NCI-H774 (cell line): ENCODE data around the gene PIK3C2G.
"Not testable (repeated sequence)": the region's sequence is repeated elsewhere in the genome, so short reads cannot be mapped to it uniquely, and the experiment has no call there.

Experiments
- DNase-seq: peaks from one replicate; lab custom pipeline; 2025; lab: John Stamatoyannopoulos, UW

The PIK3C2G gene

DNA sequence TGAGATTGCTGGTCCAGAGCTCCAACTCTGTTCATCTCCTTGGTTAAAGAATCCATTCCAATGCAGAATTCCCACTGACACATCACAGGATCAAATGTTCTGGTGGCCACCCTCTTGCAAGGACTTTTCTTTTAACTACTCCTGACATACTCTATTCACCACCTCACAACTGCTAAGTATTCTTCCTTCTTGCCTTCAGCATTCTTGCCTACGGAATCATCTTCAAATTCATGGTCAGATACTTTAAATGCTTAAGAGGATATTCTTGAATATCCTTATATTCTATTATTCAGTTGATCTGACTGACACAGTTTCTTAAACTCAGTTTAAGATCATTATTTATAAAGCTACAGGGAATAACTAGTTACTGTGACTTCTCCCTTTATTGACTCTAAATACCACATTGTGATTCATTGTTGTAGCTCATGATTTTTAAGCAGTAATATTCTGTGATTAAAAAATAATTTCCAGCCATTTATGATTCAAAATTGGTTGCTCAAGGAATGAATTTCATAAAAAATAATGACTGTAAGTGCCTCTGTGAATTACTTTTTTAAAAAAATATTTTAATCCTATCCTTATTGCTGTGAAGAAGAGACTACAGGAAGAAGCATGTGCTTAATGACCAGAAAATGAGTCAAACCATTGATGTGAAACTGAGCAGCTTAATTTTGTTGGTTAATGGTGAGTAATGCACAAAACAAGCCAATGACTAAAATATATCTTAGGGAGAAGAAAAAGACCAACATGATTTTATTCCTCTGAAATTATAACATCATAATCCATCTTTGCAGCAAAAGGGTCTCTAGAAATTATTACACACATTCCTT, 207.1 kb downstream of the PIK3C2G start:
- DNase-seq = no peak

DNA sequence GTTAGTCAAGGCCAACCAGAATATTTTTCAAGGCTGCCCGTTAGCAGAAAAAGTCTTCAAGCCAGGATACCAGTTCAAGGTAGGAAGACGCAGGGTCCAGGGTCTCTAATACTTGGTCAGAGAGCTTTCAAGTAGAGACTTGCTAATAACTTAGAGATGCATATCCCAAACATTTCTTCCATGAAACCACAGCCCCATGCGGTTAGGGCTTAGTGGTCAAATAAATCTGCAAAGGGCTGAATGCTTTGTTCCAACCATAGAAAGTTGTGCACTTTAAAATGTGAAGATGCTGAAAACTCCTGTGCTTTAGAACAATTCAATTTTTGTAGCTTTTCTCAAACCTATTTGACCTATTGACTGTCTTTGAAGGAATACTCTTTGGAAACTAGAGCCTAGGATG, 208.9 kb downstream of the PIK3C2G start:
- DNase-seq = no peak

DNA sequence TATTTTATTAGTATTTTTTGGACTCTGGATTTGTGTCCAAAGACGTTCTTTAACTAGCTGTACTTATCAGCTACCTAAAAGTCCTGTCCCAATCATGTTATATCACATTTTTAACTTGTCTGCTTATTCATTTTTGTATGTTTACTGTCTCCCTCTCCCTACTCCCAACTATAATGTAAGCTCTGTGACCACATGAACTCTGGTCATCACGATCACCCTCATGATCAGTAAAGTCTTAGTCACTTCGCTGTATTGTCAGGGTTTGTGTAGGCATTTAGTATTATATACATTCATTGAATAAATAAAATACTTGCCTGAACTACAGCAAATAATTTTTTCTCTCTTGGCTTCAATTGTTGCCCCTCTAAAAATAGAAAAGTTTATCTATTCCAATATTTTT, 211.0 kb downstream of the PIK3C2G start:
- DNase-seq = no peak

DNA sequence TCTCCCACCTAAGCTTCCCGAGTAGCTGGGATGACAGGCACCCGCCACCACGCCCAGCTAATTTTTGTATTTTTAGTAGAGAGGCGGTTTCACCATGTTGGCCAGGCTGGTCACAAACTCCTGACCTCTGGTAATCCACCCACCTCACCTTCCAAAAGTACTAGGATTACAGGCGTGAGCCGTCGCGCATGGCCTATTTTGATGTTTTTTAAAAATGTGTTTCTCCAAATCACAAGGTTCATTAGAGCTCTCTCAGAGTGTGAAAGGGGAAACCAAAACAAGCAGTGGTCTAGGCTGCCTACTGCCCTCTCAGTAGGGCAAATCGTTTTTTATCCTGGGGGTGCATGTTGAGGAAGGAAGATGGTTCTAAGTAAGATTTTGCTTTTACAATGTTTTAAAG, 211.5 kb downstream of the PIK3C2G start:
- no peak for DNase-seq

DNA sequence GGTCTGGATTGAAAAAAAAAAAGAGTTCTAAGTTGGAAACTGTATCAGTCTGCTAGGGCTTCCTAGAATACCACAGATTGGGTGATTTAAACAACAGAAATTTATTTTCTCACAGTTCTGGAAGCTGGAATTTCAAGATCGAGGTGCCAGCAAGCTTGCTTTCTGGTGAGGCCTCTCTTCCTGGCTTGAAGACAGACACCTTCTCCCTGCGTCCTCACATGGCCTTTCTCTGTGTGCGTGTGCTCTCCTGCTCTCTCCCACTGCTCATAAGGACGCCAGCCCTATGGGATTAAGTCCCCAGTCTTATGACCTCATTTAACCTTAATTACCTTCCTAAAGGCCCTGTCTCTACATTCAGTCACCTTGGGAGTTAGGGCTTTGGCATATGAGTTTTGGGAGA, 215.5 kb downstream of the PIK3C2G start:
- no peak for DNase-seq

DNA sequence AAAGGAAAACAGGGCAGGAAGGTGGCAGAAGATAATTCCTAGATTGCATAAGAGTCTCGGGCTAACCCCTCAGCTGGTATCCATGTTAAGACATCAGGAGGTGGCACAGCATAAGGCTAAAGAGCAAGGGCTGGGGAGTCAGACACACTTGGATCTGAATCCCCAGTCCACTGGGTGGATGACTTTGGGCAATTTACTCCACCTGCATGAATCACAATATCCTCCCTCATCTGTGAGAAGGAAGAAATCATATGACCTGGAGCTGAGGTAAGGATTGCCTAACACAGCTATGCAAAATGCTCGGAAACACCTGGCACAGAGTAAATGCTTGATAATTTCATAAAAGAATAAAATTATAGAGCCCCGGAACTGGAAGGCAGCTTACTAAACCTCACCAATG, 217.9 kb downstream of the PIK3C2G start:
- DNase-seq = no peak

DNA sequence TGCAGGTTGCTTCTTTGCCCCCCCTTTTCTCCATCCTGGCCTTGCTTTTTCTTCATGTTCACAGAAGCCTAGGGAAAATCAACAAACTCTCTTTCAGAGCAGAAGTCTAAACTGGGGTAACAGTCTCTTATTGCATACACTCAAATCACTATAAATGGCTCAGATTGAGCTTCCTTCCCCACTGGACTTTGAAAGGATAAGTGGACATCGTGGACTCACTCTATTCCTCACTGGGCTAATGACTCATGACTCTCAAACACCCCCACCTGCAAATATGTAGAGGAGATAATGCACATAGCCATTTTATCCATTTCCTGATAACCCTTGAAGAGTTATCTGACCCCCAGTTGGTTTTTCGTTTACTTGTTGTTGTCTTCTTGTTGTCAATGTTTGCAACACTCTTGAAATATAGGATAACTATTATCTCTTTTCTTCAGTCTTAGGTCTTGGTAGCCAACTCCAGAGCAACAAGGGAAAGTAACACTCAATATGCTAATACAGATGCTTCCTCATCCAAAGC, 221.3 kb downstream of the PIK3C2G start:
- DNase-seq = no peak

DNA sequence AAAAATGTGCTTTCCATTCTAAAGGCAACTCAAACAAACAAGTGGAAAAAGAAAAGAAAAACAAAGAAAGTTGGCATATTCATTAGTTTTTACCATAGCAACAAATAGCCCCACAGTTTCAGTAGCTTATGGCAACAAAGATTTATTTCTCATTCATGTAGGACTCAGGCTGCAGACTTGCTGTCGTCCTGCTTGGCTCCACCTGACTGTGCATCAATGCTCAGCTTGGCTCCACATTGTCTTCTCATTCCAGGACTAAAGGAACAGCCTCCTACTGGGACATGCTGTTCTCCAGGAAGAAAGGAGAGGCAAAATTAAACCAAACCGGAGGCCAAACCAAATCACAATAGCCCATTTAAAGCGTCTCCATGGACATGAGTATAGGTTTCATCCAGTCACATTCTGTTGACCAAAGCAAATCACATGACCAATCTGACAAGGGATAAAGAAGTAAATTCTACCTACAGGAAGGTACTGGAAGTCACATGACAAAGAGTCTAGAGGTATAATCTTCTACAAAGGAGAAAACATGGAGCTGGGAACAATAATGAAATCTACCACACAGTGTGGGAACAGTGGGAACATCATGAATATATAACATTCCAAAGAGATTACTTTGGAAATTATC, 222.5 kb downstream of the PIK3C2G start:
- DNase-seq = no peak

DNA sequence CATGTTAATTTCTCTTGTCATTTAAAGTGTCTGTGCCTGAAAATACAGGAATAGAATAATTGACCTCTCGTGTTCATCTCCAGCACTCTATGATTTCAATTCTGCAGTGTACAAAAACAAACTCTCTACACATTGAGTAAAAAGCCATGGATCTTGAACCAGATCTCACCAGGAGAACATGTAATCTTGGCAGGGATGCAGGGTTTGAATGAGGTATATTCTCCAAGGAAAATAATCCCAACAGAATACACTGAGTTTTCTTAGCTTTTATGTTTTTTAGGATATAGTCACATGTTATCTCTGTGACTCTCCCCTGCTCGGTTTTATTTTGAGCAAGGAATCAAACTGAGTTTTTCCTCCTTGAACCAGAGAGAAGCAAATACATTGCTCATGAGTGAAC, 224.7 kb downstream of the PIK3C2G start:
- DNase-seq = no peak

DNA sequence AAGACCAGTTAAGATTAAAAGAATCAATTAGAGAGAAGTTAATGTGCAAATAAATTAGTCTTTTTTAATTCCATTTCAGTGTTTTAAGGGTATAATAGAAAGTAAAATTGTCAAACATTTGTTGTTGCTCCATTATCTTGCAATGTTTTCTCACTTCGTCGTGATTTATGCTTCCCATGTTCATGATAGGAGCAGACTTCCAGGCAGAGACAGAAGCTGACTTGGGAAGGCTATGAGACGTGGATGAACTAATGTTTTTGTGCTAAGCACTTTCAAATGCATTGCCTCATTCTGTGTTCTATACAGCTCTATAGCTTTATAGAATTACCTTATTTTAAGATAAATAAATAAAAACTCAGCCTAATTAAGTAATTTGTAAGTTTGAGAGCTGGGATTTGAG, 226.2 kb downstream of the PIK3C2G start:
- DNase-seq = no peak

DNA sequence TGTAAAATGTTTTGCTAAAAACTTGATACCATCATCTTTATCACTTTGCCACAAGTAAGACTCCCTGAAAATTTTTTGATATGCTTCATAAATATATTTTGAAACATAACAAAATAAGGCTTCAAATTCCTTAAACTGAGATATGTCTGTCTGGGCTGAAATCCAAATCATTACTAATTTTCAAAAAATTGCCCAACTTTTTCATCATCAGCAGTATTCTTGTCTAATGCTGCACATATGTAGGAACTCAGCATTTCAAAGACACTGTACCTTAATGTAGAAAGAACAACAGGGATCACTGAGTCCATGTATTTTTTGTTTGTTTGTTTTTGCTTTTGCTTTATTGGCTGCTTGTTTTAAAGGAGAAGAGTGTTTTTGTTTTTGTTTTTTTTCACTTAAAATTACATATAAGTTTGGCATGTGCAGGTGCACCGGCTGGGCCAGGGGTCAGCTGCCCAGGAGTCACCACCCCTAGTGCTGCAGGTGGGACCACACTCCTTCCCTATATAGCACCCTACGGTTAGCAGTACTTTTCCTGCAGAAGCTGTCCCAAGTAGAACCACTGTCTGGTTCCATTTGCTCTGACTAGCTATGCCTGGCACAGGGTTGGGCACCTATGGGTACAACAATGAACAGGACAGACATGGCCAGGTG, 231.2 kb downstream of the PIK3C2G start:
- DNase-seq = no peak

DNA sequence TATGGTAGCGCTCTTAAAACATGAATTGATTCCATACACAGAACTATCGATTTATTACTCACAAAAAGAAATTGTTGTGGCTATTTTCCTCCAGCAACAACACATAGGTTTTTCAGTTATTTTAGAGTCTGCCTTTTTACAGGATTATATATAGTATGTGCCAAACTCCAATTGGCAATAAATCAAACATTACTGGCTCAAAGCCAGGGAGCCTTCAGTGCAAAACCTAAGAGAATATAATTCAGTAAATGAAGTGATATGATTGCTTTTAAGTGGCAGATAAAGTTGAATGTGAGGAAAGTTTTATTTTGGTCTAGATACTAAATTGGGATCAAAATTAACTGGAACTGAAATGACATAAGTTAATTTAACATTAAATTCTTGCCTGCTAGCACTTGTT, 234.8 kb downstream of the PIK3C2G start:
- no peak for DNase-seq

DNA sequence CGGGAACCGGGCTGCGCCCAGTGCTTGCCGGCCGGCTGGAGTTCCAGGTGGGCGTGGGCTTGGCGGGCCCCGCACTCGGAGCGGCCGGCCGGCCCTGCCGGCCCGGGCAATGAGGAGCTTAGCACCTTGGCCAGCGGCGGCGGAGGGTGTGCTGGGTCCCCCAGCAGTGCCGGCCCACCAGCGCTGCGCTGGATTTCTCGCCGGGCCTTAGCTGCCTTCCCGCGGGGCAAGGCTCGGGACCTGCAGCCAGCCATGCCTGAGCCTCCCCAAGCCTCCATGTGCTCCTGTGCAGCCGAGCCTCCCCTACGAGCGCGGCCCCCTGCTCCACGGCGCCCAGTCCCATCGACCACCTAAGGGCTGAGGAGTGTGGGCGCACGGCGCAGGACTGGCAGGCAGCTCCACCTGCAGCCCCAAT, 238.8 kb downstream of the PIK3C2G start:
- DNase-seq = not testable (repeated sequence)

DNA sequence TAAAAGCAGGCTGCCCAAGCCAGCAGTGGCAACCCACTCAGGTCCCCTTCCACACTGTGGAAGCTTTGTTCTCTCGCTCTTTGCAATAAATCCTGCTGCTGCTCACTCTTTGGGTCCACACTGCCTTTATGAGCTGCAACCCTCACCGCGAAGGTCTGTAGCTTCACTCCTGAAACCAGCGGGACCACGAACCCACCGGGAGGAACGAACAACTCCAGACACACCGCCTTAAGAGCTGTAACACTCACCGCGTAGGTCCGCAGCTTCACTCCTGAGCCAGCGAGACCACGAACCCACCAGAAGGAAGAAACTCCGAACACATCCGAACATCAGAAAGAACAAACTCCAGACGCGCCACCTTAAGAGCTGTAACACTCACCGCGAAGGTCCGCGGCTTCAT, 239.4 kb downstream of the PIK3C2G start:
- not testable (repeated sequence) for DNase-seq

DNA sequence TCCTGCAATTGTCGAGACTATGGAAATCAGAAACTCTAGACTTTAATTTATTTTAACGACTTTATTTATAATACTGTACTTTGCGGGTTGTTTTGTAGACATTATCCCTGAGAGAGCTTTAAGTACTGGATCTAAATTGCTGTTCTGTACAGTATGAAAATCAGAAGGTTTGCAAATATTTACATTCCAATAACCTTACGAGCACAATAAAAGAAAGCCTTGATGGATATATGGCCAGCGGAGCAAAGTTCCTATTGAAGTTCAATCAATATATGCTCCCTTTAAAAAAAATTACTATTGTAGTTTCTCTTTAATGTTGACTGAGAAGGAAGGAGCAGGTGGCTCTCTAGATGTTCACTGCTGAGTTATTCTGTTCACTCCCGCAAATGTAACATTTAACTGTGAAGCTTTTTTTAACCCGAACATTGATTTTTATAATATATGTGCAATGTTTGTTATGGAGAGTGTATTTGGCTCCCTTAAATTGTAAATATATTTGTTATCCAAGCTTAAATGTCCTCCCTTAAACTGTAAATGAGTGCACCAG, 241.2 kb downstream of the PIK3C2G start:
- peak; percentile 49 for DNase-seq

DNA sequence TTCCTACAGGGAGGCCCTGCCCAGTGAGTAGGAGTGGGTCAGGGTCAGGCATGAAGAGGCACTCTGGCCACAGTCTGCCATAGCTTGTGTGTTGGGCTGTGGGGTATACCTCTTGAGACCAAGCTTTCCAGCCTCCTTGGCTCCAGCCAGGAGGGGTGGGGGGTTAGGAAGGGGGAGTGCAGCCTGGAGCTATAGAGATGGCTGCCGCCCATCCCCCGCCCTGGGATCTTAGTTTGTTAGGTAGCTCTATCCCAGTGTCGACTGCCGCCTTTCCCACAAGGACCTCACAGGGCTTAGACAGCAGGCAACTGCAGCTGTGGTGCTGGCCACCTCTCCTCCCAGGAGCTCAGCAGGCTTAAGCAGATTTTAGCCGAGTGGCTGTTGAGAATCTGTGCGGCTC, 260.1 kb downstream of the PIK3C2G start:
- no peak for DNase-seq

DNA sequence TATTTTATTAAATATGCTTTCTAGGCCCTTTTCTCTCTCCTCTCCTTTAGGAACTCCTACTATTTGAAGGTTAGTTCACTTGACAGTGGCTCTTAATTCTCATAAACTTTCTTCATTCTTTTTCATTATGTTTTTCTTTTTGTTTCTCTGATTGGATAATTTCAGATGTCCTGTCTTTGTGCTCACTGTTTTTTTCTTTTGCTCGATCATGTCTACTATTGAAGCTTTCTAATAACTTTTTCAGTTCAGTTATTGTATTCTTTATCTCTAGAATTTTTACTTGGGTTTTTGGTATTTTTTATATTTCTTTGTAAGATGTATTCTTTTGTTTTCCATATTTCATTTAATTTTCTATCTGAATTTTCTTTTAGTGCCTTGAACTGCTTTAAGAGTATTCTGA, 261.5 kb downstream of the PIK3C2G start:
- no peak for DNase-seq

DNA sequence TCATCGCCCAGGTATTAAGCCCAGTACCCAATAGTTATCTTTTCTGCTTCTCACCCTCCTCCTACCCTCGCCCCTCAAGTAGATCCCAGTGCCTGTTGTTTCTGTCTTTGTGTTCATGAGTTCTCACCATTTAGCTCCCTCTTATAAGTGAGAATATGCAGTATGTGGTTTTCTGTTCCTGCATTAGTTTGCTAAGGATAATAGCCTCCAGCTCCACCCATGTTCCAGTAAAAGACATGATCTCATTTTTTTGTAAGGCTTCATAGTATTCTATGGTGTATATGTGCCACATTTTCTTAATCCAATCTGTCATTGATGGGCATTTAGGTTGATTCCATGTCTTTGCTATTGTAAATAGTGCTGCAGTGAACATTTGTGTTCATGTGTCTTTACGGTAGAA, 281.2 kb downstream of the PIK3C2G start:
- not testable (repeated sequence) for DNase-seq

DNA sequence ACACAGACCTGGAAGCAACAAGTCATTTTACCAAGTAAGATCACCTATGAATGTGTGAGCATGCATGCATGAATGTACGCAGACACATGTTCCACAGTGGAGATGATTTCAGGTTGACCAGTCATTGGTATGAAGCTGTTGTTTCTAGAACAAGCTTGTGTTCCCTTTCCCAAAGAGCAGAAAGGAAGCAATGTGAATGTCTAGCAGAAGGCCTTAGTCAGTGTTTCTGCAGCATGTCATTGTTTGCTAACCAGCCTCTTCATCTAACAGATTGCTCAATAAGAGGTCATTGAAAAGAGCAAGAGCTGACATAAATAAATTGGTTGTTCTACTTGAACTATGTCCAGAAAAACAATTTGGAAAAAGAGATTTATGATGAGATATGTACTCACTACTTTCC, 285.1 kb downstream of the PIK3C2G start:
- DNase-seq = peak; percentile 42

DNA sequence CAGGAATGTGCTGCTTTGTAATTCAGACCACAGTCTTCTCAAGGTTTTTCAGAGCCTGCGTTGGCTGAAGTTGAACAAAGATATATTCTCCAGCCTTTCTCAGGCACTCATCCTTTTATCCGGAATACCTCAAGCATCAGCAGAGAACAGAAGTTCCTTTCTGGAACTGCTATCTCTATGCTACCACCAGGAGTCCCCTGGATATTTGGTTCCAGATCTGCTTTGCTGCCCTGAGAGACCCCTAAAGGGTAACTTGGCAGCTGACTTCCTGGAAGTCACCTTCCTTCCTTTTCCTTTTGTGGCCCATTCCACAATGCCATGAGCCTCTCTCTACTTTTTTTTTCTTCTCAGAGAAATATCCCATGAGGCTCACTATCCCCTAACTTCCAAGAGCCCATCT, 288.3 kb downstream of the PIK3C2G start:
- no peak for DNase-seq

DNA sequence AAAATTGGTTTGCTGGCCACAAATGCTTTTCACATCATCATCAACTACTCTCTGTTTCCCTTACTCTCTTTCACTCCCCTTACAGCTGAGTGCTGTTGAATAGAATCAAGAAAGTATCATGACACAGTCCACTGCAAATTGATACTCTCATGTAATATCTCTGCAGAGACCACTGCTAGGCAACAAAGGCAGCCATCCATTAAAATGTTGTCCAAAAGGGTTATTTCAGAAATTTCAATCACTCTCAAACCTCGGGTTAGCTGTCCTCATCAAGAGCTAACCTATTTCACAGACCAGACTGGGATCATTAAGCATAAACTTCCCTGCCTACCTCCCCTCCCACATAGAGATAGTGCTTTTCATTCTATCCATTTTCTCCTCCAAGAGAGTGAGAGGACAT, 289.8 kb downstream of the PIK3C2G start:
- no peak for DNase-seq

DNA sequence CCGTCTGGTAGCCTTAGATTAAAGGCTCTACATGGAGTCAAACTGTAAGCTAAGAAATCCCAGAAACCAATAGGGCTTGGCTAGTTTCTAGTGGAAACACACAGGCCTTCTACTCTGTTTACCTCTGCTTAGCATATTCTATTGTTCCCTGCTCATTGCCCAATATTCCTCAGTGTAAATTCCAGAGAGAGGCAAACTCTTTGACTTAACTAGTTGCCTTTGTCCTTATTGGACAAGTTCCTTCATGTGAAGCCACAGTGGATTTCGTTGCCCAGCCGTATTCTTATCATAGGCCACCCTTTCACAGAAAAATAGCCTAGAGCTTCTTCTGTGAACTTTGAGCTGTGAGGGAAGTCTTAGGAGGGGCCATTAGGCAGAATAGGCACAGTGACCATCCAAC, 290.4 kb downstream of the PIK3C2G start:
- no peak for DNase-seq

DNA sequence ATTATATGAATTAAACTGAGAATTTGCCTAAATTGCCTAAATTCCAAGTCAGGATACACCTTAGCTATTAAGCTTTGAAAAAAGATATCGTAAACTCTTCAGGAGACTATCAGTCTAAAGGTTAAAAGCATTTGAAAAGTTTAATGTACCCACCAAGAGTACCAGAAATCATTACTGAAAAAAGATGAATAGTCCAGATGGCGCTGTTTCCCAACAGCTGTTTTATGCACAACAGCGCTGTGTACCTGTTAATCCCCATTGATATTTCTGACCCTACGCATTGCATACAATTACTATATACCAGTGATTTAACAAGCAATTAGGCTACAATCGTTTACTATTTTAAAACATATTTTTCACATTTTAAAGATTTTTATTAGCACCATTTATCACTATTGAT, 291.5 kb downstream of the PIK3C2G start:
- DNase-seq = no peak
